Cerebellar nuclear complex (tissue), 1 donor: Measurements from ENCODE around the gene KNSTRN.
A peak's percentile ranks its signal among the peaks of the same experiment; 100 is the strongest.

Source experiments
- DNase-seq, 2 experiments: peaks; one replicate each; lab custom pipeline; 2025; lab: John Stamatoyannopoulos, UW

The KNSTRN gene

GRCh38 chr15:40397688-40398412 is 15.3 kb downstream of the KNSTRN start:
- no peak for DNase-seq

- no peak for DNase-seq
Observed at GRCh38 chr15:40398413-40398873, 15.9 kb downstream of the KNSTRN start.

- DNase-seq = no peak
Observed at GRCh38 chr15:40399370-40399769, 16.8 kb downstream of the KNSTRN start.

GRCh38 chr15:40405501-40406381 is 23.2 kb downstream of the KNSTRN start, which contains the start of gene IVD:
Gene IVD, plus strand, starts transcription at chr15:40405795. Its CDS starts 33 bp downstream, at chr15:40405828.
- DNase-seq = peak; percentile 75 to 97

GRCh38 chr15:40407330-40407990 is 24.9 kb downstream of the KNSTRN start:
- no peak for DNase-seq

GRCh38 chr15:40409366-40409765 is 26.8 kb downstream of the KNSTRN start:
- no peak for DNase-seq

GRCh38 chr15:40410476-40410875 is 28.0 kb downstream of the KNSTRN start:
- DNase-seq = no peak

- no peak for DNase-seq
Observed at GRCh38 chr15:40412095-40412759, 29.7 kb downstream of the KNSTRN start.

GRCh38 chr15:40413036-40413435 is 30.5 kb downstream of the KNSTRN start:
- no peak for DNase-seq

- DNase-seq = no peak
Observed at GRCh38 chr15:40414816-40415215, 32.3 kb downstream of the KNSTRN start.

- DNase-seq = no peak
Observed at GRCh38 chr15:40415226-40415625, 32.7 kb downstream of the KNSTRN start.

GRCh38 chr15:40416056-40416455 is 33.5 kb downstream of the KNSTRN start:
- no peak for DNase-seq

- DNase-seq = no peak
Observed at GRCh38 chr15:40418126-40418525, 35.6 kb downstream of the KNSTRN start.

GRCh38 chr15:40420071-40420713 is 37.7 kb downstream of the KNSTRN start:
- DNase-seq = no peak

GRCh38 chr15:40420793-40421192 is 38.3 kb downstream of the KNSTRN start:
- DNase-seq = no peak

GRCh38 chr15:40421246-40422157 is 39.0 kb downstream of the KNSTRN start:
- DNase-seq = peak in 1 of 2 experiments; percentile 37

- no peak for DNase-seq
Observed at GRCh38 chr15:40424483-40425115, 42.1 kb downstream of the KNSTRN start.

- no peak for DNase-seq
Observed at GRCh38 chr15:40425681-40426080, 43.2 kb downstream of the KNSTRN start.

GRCh38 chr15:40427188-40427587 is 44.7 kb downstream of the KNSTRN start:
- no peak for DNase-seq

GRCh38 chr15:40428185-40428584 is 45.7 kb downstream of the KNSTRN start:
- DNase-seq = no peak
